HG03378 (cell line): Measurements from ENCODE around the gene CAT.

ENCODE experiments used
- ATAC-seq: cut with Tn5 transposase; IDR thresholded peaks from one replicate; pipeline ENCODE4 v1.9.1; 2021; ENCODE audit warnings: mild to moderate bottlenecking, moderate library complexity; ENCODE audit not compliant: unreplicated experiment

The CAT gene

DNA sequence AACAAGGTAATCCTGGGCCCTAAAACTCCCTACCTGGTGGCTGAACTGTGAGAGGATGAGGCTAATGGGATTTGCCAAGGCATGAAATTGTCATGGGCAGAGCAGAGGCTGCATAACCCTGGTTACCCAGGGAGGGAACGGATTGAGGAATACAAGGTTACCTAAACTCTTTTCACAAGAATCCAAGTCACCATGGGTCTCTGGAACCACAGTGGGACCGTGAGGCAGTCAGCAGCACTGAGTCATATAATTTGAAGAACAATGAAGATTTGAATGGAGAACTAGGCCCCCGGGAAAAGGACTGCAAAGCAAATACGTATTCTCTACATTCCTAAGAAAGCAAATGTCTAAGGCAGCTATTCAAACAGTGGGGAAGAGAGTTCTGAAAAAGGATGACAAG is 19.8 kb downstream of the CAT start:
- no peak for ATAC-seq

DNA sequence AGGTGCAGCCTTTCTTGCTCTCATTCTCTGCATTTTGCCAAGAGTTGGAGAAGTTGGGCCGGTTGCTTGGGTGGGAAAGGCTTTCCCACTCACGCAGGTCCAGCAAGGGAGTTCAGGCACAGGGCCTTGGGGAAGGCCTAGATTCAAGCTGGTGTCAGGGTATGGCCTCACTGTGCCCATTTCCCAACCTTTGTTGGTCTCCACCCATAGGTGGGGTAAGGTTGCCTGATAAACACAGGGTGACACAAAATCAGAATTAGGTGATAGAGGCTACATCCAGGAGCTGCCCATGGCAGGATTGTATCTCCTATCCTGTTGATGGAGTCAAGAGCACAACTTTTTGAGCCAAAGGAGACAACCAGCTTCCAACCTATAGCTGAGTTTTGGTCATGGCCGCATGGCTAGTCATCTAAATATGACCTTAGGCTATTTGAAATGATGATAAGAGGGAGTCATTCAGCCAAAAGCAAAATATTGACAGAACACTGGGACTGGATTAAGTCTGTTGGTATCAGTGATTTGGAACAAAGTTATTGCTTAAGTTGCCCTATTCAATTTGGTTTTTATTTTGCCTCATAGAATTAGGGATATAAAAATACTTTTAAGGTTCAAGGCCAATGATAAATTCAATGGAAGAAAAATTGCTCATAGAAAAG is 20.9 kb downstream of the CAT start:
- ATAC-seq, result no peak

DNA sequence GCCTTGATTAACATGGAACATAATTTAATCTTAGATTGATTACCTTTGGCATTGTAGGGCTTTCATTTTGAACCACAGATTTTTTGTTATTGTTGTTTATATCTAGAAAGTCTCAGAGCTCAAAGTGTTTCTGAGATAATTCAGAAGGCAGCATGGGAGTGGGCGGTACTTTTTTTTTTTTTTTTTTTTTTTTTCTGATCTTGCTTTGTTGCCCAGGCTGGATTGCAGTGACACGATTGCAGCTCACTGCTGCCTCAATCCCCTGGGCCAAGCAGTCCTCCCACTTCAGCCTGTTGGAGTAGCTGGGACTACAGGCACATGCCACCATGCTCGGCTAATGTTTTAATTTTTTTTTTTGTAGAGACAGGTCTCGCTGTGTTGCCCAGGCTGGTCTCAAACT is 21.5 kb downstream of the CAT start:
- no peak for ATAC-seq

DNA sequence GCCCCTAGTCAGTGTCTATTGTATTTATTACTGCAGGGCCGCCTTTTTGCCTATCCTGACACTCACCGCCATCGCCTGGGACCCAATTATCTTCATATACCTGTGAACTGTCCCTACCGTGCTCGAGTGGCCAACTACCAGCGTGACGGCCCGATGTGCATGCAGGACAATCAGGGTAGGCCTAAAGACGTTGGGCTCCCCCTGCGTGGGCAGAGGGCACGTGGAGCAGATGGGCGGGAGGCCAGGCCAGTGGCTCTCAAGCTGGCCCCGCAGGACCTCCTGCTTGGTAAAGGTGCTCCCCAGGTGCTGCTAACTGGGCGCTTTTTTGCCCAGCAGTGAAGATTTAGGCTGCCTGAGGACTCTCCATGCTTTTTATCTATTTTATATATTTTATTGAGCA is 22.5 kb downstream of the CAT start:
- no peak for ATAC-seq

DNA sequence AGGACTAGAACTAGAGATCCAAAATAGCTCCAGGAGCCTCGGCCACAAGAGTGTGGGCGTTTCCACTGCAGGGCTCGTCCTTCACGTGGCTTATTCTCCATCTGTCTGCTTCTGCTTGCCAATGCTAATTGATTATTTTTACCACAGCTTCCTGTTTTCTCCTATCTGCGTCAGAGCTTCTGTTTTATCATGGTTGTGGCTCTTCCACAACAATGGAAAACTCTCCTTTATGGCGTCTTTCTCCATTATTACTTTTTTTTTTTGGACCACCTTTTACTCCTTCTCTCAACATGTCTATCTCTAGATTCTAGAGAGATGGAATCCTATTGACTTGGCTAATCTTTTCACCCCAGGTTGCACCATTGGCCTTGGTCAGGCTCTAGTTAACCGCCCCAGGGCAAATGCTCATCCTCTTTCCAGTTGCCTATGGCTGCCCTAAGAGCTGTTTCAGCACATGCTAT is 25.9 kb downstream of the CAT start:
- no peak for ATAC-seq

DNA sequence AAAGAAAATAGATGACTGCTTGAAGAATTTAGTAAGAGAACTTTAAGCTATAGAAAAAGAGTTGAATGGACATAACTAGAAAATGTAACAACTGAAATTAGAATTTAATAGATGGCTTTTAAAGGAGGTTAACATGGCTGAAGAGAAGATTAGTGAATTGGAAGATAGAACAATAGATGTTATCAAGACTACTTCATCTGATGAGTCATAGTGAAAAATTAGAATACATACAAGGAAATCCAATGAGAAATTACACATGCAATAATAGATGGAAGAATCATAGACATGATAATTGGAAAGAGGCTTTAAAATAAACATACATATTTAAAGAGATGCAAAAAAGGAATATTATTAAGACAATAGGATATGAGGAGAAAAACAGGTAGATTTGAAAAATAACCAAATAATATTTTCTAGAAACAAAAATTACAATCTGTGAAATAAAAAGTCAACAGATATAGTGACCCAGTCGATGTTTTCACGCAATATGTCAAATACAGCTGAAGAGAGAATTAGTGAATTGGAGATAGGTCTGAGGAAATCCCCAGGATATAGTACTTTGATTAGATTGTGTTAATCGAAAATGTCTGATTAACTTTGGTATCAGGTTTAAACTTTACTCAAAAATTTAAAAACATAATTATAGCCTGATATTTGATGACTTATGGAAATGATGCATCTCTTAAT is 28.2 kb downstream of the CAT start:
- no peak for ATAC-seq

DNA sequence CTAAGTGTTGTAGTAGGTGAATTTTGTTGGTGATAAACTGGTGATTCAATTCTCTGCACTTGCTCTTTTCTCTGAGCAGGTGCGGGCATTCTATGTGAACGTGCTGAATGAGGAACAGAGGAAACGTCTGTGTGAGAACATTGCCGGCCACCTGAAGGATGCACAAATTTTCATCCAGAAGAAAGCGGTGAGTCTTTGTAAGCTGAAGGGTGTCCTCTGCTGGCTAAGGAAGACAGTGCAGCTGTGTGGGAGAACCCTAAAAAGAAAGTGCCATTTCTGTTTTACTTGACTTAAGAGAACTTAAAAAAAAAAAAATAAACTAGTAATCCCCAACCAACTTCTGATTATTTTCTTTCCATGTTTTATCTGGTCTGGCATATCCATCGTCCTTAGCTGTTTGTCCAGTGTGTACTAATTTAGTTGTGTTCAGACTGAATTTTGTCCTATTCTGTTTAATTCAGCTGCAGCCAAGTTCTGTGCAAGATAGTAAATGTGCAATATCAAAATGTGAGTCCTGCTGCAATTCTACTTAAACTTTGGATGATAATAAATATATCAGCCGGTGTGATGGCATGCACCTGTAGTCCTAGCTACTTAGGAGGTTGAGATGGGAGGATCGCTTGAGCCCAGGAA is 29.6 kb downstream of the CAT start:
- ATAC-seq, result no peak

DNA sequence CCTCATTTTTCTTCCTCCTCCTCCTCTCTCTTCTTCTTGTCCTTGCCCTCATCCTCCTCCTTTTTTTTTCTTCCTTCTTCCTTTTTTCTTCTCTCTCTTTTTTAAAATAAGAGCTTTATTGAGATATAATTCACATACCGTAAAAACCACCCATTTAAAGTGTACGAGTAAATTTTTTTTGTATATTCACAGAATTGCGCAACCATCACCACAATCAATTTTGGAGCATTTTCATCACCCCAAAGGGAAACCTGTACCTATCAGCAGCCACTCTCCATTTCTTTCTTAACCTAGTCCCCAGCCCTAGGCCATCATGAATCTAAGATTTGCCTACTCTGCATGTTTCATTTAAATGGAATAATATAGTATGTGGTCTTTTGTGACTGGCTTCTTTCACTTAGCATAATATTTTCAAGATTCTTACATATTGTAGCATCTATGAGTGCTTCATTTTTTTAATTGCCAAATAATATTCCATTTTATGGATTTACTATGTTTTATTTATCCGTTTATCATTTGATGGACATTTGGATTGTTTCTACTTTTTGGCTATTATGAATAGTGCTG is 35.0 kb downstream of the CAT start:
- ATAC-seq, result no peak

DNA sequence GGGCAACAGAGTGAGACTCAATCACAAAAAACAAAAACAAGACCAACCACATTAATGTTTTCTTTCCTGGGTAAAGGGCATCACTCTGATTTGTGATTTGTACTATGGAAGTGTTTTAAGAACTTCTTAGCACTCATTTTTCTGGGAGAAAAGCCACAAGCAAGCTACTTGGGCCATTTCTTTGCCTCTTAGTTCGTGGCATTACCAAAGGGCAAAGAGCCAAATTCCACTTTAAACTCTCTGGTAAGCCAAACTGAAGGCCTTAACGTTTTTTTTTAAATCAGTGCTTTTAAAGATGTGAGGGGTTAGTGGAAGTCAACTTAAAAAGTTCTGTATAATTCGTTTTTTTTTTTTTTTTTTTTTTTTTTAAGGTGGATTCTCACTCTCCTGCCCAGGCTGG is 36.9 kb downstream of the CAT start:
- no peak for ATAC-seq

DNA sequence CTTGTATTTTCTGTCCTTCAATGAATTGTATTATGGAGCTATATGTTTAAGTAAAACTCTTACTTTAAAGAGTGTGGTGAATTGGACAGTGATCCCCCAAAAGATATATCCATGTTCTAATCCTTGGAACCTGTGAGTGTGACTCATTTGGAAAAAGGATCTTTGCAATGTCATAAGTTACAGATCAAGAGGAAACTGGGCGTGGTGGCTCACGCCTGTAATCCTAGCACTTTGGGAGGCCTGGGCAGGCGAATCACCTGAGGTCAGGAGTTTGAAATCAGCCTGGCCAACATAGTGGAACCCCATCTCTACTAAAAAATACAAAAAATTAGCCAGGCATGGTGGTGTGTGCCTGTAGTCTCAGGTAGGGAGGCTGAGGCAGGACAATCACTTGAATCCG is 38.1 kb downstream of the CAT start:
- ATAC-seq, result no peak

DNA sequence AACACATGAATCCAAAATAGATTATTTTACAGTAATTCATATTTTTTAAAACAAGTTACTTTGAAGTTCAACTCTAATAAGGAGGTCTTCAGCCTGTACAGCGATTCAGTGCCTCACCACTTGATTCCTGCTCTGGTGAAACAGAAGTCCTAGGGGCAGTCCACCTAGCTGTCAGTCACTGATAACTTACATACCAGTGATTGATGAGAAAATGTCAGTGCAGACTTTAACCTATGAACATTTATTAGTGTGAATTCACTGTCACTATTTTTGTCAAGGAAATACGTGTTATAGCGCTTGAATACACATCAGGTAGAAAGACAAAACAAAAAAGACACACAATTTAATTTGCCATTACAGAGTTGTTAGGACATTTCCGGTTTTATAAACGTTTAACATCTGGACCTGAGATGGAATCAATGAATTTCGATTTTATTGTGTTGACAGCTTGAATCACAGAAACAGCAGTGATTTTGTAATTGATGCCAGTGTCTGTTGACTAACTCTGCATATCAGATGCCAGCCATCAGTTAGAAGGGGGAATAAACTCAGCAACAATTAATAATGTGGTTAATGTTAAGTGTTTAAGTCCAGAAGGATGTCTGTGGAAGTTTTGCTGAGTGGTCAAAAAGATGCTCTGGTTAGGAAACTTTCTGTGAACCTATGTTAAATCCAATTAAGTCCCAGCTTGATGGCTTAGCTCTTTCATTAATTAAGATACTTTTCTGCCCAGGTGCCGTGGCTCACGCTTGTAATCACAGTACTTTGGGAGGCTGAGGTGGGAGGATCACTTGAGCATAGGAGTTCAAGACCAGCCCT is 40.3 kb downstream of the CAT start:
- no peak for ATAC-seq

DNA sequence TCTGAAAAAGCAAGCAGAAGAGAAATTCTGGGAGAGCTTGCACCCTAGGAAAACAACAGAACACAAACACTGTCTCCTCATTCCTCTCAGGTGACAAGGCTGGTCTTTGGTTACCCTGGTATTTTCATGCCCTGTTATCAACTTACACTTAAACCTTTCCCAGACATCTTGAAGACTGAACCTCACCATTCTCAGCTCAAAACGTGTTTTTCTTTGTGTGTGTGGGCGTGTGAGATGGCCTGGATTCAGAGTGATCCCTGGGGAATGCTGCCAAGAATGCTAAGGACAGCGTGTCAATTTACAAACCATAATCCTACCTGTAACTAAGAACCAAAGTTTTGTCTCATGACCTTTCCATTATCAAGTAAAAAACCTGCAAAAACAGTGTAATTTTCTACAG is 41.6 kb downstream of the CAT start:
- ATAC-seq, result no peak

DNA sequence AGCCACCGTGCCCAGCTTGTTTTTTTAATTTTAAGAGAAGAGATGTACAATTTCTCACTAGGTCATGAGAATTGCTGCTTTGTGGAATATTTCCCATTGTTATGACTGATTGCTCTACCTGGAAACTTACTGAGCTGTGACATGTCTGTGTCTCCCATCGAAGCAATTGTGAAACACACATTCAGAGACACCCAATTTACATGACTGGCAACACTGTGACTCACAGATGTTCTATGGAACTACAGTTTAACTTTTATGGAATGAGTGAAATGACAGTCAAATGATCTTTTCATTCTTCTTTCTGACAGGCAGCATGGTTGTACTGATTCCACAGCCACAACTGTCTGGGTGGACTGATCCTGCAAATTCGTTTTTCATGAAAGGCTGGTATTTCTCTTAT is 42.6 kb downstream of the CAT start:
- no peak for ATAC-seq

DNA sequence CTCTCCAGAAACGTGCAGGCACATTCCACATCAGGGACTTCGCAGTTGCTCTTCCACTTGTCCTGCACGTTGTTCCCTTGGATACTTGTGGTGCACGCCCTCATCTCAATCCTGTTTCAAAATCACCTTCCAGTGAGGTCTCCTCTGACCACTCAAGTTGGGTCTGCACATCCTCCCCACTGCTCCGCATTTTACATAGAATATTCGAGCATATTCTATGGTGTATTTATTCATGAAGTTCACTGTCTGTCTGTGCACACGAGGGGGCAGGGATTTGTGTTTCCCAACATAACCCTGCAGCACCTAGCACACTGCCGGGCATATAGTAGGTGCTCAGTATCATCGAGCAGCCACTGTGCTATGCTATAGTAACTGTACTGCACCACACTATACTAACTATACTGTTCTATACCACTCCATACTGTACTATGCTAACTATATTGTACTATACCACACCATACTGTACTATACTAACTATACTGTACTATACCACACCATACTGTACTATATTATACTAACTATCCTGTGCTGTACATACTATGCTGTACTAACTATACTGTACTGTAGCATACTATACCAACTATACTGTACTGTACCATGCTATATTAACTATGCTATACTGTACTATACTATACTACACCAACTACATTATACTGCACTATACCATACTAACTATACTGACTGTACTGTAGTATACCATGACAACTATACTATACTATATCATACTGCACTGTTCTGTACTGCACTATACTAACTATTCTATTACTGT is 44.6 kb downstream of the CAT start:
- ATAC-seq, result no peak

DNA sequence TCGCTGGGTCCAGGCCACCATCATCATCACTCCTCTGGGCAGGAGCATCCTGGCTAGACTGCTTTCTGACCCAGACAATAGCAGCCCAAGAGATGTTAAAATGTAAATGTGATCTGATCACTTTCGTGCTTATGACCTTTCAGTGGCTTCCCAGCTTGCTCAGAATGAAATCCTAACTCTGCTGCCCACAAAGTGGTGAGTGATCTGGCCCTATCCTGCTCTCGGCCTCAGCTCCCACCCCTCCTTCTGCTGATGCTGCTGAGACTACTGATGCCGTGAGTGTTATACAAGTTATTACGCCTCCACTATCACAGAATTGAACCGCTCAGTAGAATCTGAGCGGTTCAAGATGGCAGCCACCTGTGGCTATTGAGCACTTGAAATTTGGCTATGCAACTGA is 48.7 kb downstream of the CAT start:
- ATAC-seq, result no peak

DNA sequence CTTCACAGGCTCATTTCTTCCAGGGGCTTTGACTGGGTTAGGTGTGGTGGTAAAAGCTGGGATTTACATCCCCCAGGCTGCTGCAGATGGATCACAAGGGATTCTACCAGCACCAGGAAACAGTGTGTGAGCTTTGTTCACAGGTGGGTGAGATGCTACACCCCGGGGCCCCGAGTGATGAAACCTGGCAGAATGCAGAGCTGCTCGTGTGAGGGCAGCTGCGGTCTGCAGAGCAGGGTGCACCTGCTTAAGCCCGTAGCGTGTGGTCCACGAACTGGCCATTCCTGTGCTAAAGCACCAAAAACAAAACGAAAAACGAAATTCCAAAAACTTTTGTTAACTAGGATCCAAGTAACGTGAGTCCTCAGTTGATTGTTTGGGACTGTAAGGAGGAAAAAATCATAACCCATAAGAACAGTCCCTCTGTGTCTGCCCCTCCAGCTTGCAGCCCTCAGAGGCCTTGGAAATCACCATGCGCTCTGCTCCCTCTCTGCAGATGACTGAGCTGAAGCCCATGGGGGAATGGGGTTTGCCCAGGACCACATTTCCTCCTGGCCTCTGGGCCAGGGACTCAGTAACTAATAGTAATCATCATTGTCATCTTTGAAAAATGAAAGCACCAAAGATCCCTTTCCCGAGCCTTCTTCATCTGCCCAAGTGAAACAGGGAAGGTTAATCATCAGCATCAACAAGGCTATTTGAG is 50.3 kb downstream of the CAT start:
- ATAC-seq, result no peak

DNA sequence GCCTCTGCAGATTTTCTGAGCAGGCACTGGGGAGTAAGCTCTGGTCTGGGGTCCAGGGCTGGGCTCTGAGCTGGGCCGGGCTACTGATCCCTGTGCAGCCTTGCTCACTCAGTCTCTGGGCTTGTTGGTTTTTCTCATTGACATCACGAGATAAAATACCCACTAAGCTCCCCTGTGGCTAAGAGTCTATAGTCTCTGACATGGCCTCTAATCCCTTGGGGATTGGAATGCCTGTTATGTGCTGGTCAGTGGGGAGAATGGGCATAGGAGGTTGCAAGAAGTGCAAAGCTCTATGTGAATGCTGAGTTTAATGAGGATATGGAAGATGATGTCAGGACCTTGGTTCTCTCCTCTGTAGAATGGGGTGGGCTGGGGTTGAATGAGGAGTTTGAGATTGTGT is 51.6 kb downstream of the CAT start:
- ATAC-seq, result no peak

DNA sequence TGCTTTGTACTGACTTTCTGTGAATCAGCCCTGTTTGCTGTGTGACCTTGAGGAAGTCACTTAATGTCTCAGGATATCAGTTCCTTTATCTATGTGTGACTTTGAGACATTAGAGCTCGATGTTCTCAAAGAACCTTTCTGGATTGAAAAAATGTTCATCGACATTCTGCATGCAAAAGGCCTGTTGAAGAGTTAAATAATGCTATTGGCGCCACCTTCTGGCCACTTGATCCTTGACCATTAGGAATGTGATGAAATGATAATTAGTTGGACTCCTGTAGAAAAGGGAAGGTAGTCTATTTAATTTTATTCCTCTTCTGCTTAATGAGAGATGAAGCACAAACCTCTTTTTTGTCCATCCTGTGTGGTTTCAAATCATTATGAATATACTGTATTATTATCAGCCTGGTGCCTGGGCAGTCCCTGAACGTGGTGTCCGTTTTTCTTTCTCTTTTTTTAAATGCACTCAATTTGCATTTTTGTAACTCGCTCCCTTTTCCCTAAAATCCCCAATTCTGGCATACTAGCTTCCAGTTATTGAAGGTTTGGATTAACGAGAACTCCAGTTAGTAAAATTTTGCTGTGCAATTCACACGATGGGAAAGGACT is 54.2 kb downstream of the CAT start:
- ATAC-seq, result no peak

DNA sequence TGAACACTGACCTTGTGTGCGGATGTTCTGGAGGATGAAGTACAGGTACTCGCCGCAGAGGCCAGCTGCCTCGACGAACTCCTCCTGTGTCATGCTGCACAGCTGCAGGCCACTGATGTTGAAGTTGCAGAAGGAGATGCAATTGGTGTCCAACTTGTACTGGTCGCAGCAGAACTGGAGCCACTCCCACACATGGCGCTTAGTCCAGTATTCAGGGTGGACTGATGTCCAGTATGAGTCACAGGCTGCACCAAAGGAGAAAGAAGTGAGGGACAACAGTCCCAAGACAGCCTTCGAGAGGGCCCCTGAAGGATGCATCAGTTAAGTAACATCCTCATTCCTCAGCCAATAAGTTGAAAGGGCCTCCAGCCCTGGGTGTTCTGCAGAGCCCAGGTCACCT is 54.7 kb downstream of the CAT start:
- no peak for ATAC-seq
